HAP-1 (cell line): ENCODE measurements around the gene PLCD3.
A peak's percentile ranks its signal among the peaks of the same experiment; 100 is the strongest.

Source experiments
- DNase-seq, 2 experiments: peaks; one replicate each; pipeline ENCODE4 v3.0.0-alpha.2; 2016 to 2020; ENCODE audit warnings: low spot score in 2 of 2
- H3K27me3 ChIP-seq: fragments of 250-450 bp; sonication (Bioruptor Pico); 2 replicates; pipeline ENCODE4 v1.5.1; 2020; ENCODE audit warnings: low read depth, mild to moderate bottlenecking, moderate library complexity
- H3K36me3 ChIP-seq: fragments of 250-450 bp; sonication (Bioruptor Pico); replicated peaks from 2 replicates; pipeline ENCODE4 v1.5.1; 2020; ENCODE audit warnings: mild to moderate bottlenecking
- H3K4me1 ChIP-seq: fragments of 250-450 bp; sonication (Bioruptor Pico); 2 replicates; pipeline ENCODE4 v1.5.1; 2020; ENCODE audit warnings: mild to moderate bottlenecking
- H3K4me3 ChIP-seq: fragments of 250-450 bp; sonication (Bioruptor Pico); 2 replicates; pipeline ENCODE4 v1.5.1; 2020; ENCODE audit warnings: mild to moderate bottlenecking, moderate library complexity
- H3K9me3 ChIP-seq: fragments of 250-450 bp; sonication (Bioruptor Pico); 2 replicates; pipeline ENCODE4 v1.5.1; 2020; ENCODE audit warnings: mild to moderate bottlenecking, moderate library complexity
- in situ Hi-C: fragments of 300-500 bp; cut with MboI; formaldehyde crosslinking; loops from 3 replicates; pipeline ENCODE4 v1.14.3; 2020; ENCODE audit warnings: low sequenced_read_pairs, inconsistent platforms, mixed read lengths

Gene PLCD3

GRCh38 chr17:45060797-45061605 lies 71.3 kb downstream of the PLCD3 start, which contains the start of gene NMT1:
Gene NMT1, plus strand, starts transcription at chr17:45061317. Its CDS starts 13 bp downstream, at chr17:45061330.
- in situ Hi-C loops = no loop called here
- Histone ChIP-seq H3K27me3 (no peaks in the 10 kb centered on the region), H3K36me3 (peaks cover 6% of the 10 kb centered on the region), H3K4me1 (peaks cover 28% of the 10 kb centered on the region), H3K9me3 (no peaks in the 10 kb centered on the region), H3K4me3 (peak within 1 kb of the TSS; percentile 86)
- DNase-seq = peak; percentile 98

DNA sequence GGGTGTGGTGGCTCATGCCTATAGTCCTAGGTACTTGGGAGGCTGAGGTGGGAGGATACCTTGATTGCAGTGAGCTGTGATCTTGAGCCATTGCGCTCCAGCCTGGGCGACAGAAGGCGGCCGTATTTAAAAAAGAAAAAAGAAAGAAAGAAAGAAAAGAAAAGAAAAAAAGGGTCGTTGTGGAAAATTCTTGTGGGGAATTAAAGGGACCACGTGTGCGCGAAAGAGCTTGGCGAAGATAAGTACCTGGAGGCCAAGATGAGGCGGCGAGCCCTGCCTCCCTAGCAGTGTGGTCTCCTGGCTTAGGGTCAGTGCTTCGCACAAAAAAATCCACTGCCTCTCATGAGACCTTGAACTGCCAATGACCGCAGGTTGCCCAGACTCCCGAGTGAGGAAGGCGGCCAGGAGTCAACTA lies 71.9 kb downstream of the PLCD3 start:
- peak in 1 of 2 experiments; percentile 28 for DNase-seq
- Histone ChIP-seq H3K4me3 (peak overlapping the region; percentile 86), H3K36me3 (peaks cover 6% of the 10 kb centered on the region), H3K9me3 (no peaks in the 10 kb centered on the region), H3K27me3 (no peaks in the 10 kb centered on the region), H3K4me1 (peaks cover 28% of the 10 kb centered on the region)
- in situ Hi-C loops = no loop called here
